OCI-LY7 (cell line): ENCODE measurements around the gene GSTM1. TPM values are rescaled to one million over a fixed set of nuclear protein-coding genes. Genes with fewer than 3 reads are reported as not detected.

Source experiments
- BruUV-seq: library from RNA; stranded (reverse); fragments of 400-500 nt; replicated peaks from 2 replicates; lab custom pipeline; 2021; lab: Mats Ljungman, UMichigan
- CTCF ChIA-PET: fragments of 300-600 bp; sonication (Branson Sonifier 250); formaldehyde crosslinking; loops from one replicate; lab custom pipeline; 2022; ENCODE audit warnings: antibody characterized with exemption; ENCODE audit not compliant: unreplicated experiment; lab: Charles Lee
- POLR2A ChIA-PET: fragments of 300-600 bp; sonication (Branson Sonifier 250); formaldehyde crosslinking; loops from one replicate; lab custom pipeline; 2022; ENCODE audit warnings: antibody characterized with exemption; lab: Charles Lee
- DNase-seq: peaks from one replicate; pipeline ENCODE4 v3.0.0-alpha.2; 2015; ENCODE audit warnings: low spot score
- H2AFZ ChIP-seq: fragments of 200-600 bp; sonication (generic), shearing (Covaris generic); 2 replicates; pipeline ENCODE4 v1.6.1; 2014; ENCODE audit warnings: mild to moderate bottlenecking, antibody characterized with exemption, low read length, moderate library complexity
- H3K27ac ChIP-seq: fragments of 200-600 bp; sonication (generic); 2 replicates; pipeline ENCODE4 v1.5.1; 2014; ENCODE audit warnings: mixed run types, low read depth, mild to moderate bottlenecking, moderate library complexity, low read length, inconsistent platforms; ENCODE audit not compliant: poor library complexity, severe bottlenecking
- H3K36me3 ChIP-seq: fragments of 200-600 bp; sonication (generic); 2 replicates; pipeline ENCODE4 v1.6.1; 2014; ENCODE audit warnings: mild to moderate bottlenecking, antibody characterized with exemption, low read length, moderate library complexity, mixed read lengths; ENCODE audit not compliant: insufficient read depth
- H3K4me1 ChIP-seq: fragments of 200-600 bp; sonication (generic); 2 replicates; pipeline ENCODE4 v1.5.1; 2014; ENCODE audit warnings: mild to moderate bottlenecking, low read length; ENCODE audit not compliant: insufficient read depth, poor library complexity, severe bottlenecking
- H3K4me2 ChIP-seq: fragments of 200-600 bp; sonication (generic); 2 replicates; pipeline ENCODE4 v1.6.1; 2014; ENCODE audit warnings: mild to moderate bottlenecking, low read length
- H3K4me3 ChIP-seq: fragments of 200-600 bp; sonication (generic); 2 replicates; pipeline ENCODE4 v1.5.1; 2014; ENCODE audit warnings: mild to moderate bottlenecking, low read depth, low read length; ENCODE audit not compliant: poor library complexity, severe bottlenecking
- H3K79me2 ChIP-seq: fragments of 200-600 bp; sonication (generic); 2 replicates; pipeline ENCODE4 v1.6.1; 2016; ENCODE audit warnings: low read depth, mild to moderate bottlenecking, low read length, moderate library complexity, mixed read lengths; ENCODE audit not compliant: insufficient read depth
- H3K9me2 ChIP-seq: fragments of 200-600 bp; sonication (generic); 2 replicates; pipeline ENCODE4 v1.6.1; 2016; ENCODE audit warnings: mild to moderate bottlenecking, low read length, mixed read lengths; ENCODE audit not compliant: insufficient read depth
- H3K9me3 ChIP-seq: fragments of 200-600 bp; sonication (generic); 2 replicates; pipeline ENCODE4 v1.6.1; 2014; ENCODE audit warnings: mild to moderate bottlenecking, mixed run types, low read length, mixed read lengths
- H4K20me1 ChIP-seq: fragments of 200-600 bp; sonication (generic); 2 replicates; pipeline ENCODE4 v1.6.1; 2014; ENCODE audit warnings: mild to moderate bottlenecking, antibody characterized with exemption, low read length, moderate library complexity, mixed read lengths; ENCODE audit not compliant: insufficient read depth
- EZH2phosphoT487 ChIP-seq: fragments of 200-600 bp; sonication (generic); IDR thresholded peaks from 2 replicates; pipeline ENCODE4 v1.6.1; 2018; ENCODE audit warnings: low read depth, borderline replicate concordance, mild to moderate bottlenecking, mixed run types, antibody characterized with exemption, low read length, moderate library complexity, mixed read lengths
- intact Hi-C: fragments of 100-400 bp; cut with micrococcal nuclease; formaldehyde crosslinking; loops from one replicate; pipeline ENCODE4 v1.10.0; 2022; ENCODE audit not compliant: unreplicated experiment
- total RNA-seq, 2 experiments: library from RNA; depleted of rRNA in 1 of 2; stranded (reverse); fragments of >200 nt in 1 of 2; shearing (Covaris generic) in 1 of 2; gene quantifications; 2 replicates each; pipeline ENCODE4 v1.2.3, GENCODE V29; 2014 to 2022
- TF ChIP-seq, protein P1 (sequence below): fragments of 200-600 bp; sonication (generic); conservative IDR thresholded peaks from 2 replicates; pipeline ENCODE4 v1.5.1; 2014; ENCODE audit warnings: mild to moderate bottlenecking, antibody characterized with exemption, low read length, moderate library complexity, mixed read lengths

The GSTM1 gene
- total RNA-seq, 2 experiments from 2014 or later: not detected

DNA sequence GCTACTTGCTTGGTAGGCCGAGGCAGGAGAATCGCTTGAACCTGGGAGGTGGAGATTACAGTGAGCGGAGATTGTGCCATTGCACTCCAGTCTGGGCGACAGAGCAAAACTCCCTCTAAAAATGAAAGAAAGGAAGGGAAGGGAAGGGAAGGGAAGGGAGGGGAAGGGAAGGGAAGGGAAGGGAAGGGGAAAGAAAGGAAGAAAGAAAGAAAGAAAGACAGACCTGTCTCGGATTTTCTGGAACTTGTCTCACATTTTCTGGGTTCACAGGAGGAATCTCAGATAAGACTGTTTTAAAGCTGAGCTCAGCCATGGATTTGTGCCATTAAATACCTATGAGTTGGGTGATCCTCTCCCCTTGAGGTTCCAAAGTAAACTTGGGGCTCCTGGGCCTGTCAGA is 37.3 kb downstream of the GSTM1 start:
- H3K36me3 ChIP-seq: no peaks in the 10 kb centered on the region
- no peak overlapping the region for H3K27ac ChIP-seq
- no peaks in the 10 kb centered on the region for H3K79me2 ChIP-seq
- no peaks in the 10 kb centered on the region for H3K9me2 ChIP-seq
- TF ChIP-seq, protein P1, sequence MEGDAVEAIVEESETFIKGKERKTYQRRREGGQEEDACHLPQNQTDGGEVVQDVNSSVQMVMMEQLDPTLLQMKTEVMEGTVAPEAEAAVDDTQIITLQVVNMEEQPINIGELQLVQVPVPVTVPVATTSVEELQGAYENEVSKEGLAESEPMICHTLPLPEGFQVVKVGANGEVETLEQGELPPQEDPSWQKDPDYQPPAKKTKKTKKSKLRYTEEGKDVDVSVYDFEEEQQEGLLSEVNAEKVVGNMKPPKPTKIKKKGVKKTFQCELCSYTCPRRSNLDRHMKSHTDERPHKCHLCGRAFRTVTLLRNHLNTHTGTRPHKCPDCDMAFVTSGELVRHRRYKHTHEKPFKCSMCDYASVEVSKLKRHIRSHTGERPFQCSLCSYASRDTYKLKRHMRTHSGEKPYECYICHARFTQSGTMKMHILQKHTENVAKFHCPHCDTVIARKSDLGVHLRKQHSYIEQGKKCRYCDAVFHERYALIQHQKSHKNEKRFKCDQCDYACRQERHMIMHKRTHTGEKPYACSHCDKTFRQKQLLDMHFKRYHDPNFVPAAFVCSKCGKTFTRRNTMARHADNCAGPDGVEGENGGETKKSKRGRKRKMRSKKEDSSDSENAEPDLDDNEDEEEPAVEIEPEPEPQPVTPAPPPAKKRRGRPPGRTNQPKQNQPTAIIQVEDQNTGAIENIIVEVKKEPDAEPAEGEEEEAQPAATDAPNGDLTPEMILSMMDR: no peak
- no peak for TF ChIP-seq EZH2phosphoT487
- BruUV-seq: no TSS peak
- H4K20me1 ChIP-seq: no peaks in the 10 kb centered on the region
- no peak overlapping the region for H3K4me2 ChIP-seq
- H2AFZ ChIP-seq: no peak overlapping the region
- ChIA-PET POLR2A (interaction anchor here (0.6 kb wide), 1 partner anchor 54 kb away, joined by 3 read pairs; no protein-coding TSS in a partner anchor), CTCF (no interaction called here)
- DNase-seq: no peak
- no peak overlapping the region for H3K4me3 ChIP-seq
- no peaks in the 10 kb centered on the region for H3K4me1 ChIP-seq
- intact Hi-C loops: no loop called here
- no peaks in the 10 kb centered on the region for H3K9me3 ChIP-seq

- H3K4me3 ChIP-seq: no peak overlapping the region
- intact Hi-C loops: no loop called here
- H4K20me1 ChIP-seq: no peaks in the 10 kb centered on the region
- no peak overlapping the region for H3K27ac ChIP-seq
- H3K4me1 ChIP-seq: no peaks in the 10 kb centered on the region
- no peak overlapping the region for H2AFZ ChIP-seq
- ChIA-PET POLR2A (interaction anchor here (0.6 kb wide), 1 partner anchor 54 kb away, joined by 3 read pairs; no protein-coding TSS in a partner anchor), CTCF (no interaction called here)
- no peak overlapping the region for H3K4me2 ChIP-seq
- BruUV-seq: no TSS peak
- TF ChIP-seq, protein P1: no peak
- no peak for TF ChIP-seq EZH2phosphoT487
- no peaks in the 10 kb centered on the region for H3K79me2 ChIP-seq
- no peaks in the 10 kb centered on the region for H3K9me2 ChIP-seq
- no peaks in the 10 kb centered on the region for H3K9me3 ChIP-seq
- no peaks in the 10 kb centered on the region for H3K36me3 ChIP-seq
- no peak for DNase-seq
Measured at GRCh38 chr1:109725510-109725909, 37.9 kb downstream of the GSTM1 start.

GRCh38 chr1:109726007-109726406 is 38.4 kb downstream of the GSTM1 start:
- no TSS peak for BruUV-seq
- no peak overlapping the region for H3K4me2 ChIP-seq
- ChIA-PET CTCF (no interaction called here), POLR2A (no interaction called here)
- no peaks in the 10 kb centered on the region for H4K20me1 ChIP-seq
- H3K27ac ChIP-seq: no peak overlapping the region
- intact Hi-C loops: no loop called here
- no peak for DNase-seq
- no peaks in the 10 kb centered on the region for H3K79me2 ChIP-seq
- TF ChIP-seq EZH2phosphoT487: no peak
- H3K4me3 ChIP-seq: no peak overlapping the region
- no peaks in the 10 kb centered on the region for H3K4me1 ChIP-seq
- H3K9me3 ChIP-seq: no peaks in the 10 kb centered on the region
- no peaks in the 10 kb centered on the region for H3K36me3 ChIP-seq
- no peaks in the 10 kb centered on the region for H3K9me2 ChIP-seq
- H2AFZ ChIP-seq: no peak overlapping the region
